ENCODE data around the gene C1orf210.

Gene C1orf210

GRCh38 chr1:43280692-43281091, 4.7 kb downstream of the C1orf210 start:
- DNase-seq (ENCODE audit: low spot score): no peak
- in situ Hi-C loops (cut with MboI; ENCODE audit: low pct_unique_long_range_greater_than_20kb, low sequenced_read_pairs, unreplicated experiment): no loop called here
- TF ChIP-seq CTCF (IDR thresholded peaks at IDR 0.05; ENCODE audit: extremely low read depth, insufficient read depth, missing control alignments): no peak

GRCh38 chr1:43279666-43280065, 5.7 kb downstream of the C1orf210 start:
- in situ Hi-C loops (cut with MboI; ENCODE audit: low pct_unique_long_range_greater_than_20kb, low sequenced_read_pairs, unreplicated experiment): no loop called here
- DNase-seq (ENCODE audit: low spot score): no peak
- no peak for TF ChIP-seq CTCF (IDR thresholded peaks at IDR 0.05; ENCODE audit: extremely low read depth, insufficient read depth, missing control alignments)

- no peak for DNase-seq (ENCODE audit: low spot score)
- TF ChIP-seq CTCF (IDR thresholded peaks at IDR 0.05; ENCODE audit: extremely low read depth, insufficient read depth, missing control alignments): no peak
- in situ Hi-C loops (cut with MboI; ENCODE audit: low pct_unique_long_range_greater_than_20kb, low sequenced_read_pairs, unreplicated experiment): no loop called here
Measured at GRCh38 chr1:43279161-43279560, 6.2 kb downstream of the C1orf210 start.

- in situ Hi-C loops (cut with MboI; ENCODE audit: low pct_unique_long_range_greater_than_20kb, low sequenced_read_pairs, unreplicated experiment): no loop called here
- no peak for DNase-seq (ENCODE audit: low spot score)
- TF ChIP-seq CTCF (IDR thresholded peaks at IDR 0.05; ENCODE audit: extremely low read depth, insufficient read depth, missing control alignments): no peak
Measured at GRCh38 chr1:43277116-43277876, 8.1 kb downstream of the C1orf210 start.

- no peak for DNase-seq (ENCODE audit: low spot score)
- TF ChIP-seq CTCF (IDR thresholded peaks at IDR 0.05; ENCODE audit: extremely low read depth, insufficient read depth, missing control alignments): no peak
- in situ Hi-C loops (cut with MboI; ENCODE audit: low pct_unique_long_range_greater_than_20kb, low sequenced_read_pairs, unreplicated experiment): no loop called here
Measured at GRCh38 chr1:43276673-43277072, 8.7 kb downstream of the C1orf210 start.

- no peak for DNase-seq (ENCODE audit: low spot score)
- in situ Hi-C loops (cut with MboI; ENCODE audit: low pct_unique_long_range_greater_than_20kb, low sequenced_read_pairs, unreplicated experiment): no loop called here
- TF ChIP-seq CTCF (IDR thresholded peaks at IDR 0.05; ENCODE audit: extremely low read depth, insufficient read depth, missing control alignments): no peak
Measured at GRCh38 chr1:43275826-43276620, 9.4 kb downstream of the C1orf210 start.
